K562 (cell line): ENCODE data around the gene CACNA1C. TPM values are rescaled to one million over a fixed set of nuclear protein-coding genes. Genes with fewer than 3 reads are reported as not detected.

Experiments used
- ATAC-seq: fragments of 200-7000 bp; cut with Tn5 transposase; 3 replicates; pipeline ENCODE4 v1.9.1; 2020; ENCODE audit warnings: moderate library complexity
- BruUV-seq: library from RNA; stranded (reverse); fragments of 400-500 nt; replicated peaks from 2 replicates; lab custom pipeline; 2021; lab: Mats Ljungman, UMichigan
- CTCF ChIA-PET: fragments of 300-600 bp; formaldehyde crosslinking; extraction: SDS; loops from one replicate; lab custom pipeline; 2021; ENCODE audit warnings: low intra/inter-chr PET ratio; lab: Yijun Ruan, JAX
- POLR2A ChIA-PET: fragments of 300-600, 350-650 bp; sonication (Branson Sonifier 250); formaldehyde crosslinking; extraction: SDS; loops from one replicate; lab custom pipeline; 2021; ENCODE audit warnings: antibody characterized with exemption, inconsistent platforms; lab: Yijun Ruan, JAX
- DNase-seq, 4 experiments: peaks; one replicate each; pipeline versions ENCODE4 v3.0.0 to v3.0.0-alpha.2; 2011 to 2018; ENCODE audit warnings: low spot score in 3 of 4, mixed read lengths in 3 of 4; ENCODE audit errors: extremely low read depth in 1 of 4
- FAIRE-seq: peaks from 2 replicates; lab custom pipeline; 2011; peaks lifted over from hg19 to GRCh38; lab: Jason Lieb, UNC
- H2AFZ ChIP-seq: 2 replicates; pipeline ENCODE4 v1.6.0; 2011; ENCODE audit warnings: low read depth, low read length, control low read depth, inconsistent platforms
- H3K27ac ChIP-seq: fragments of 200-600 bp; 3 replicates; pipeline ENCODE4 v1.8.0; 2011; ENCODE audit warnings: low read depth, mild to moderate bottlenecking, control low read depth, inconsistent platforms, low read length, moderate library complexity, mixed read lengths; ENCODE audit errors: extremely low read depth
- H3K27me3 ChIP-seq, 2 experiments: fragments of 300-600 bp in 1 of 2; 2 replicates in 1 of 2; 3 replicates in 1 of 2; pipeline versions ENCODE4 v1.6.0 to v1.8.0; 2011; ENCODE audit warnings: inconsistent platforms in 2 of 2, low read length in 2 of 2, mild to moderate bottlenecking in 1 of 2, mixed read lengths in 1 of 2, moderate library complexity in 1 of 2; ENCODE audit not compliant: control insufficient read depth in 2 of 2, insufficient read depth in 2 of 2
- H3K36me3 ChIP-seq: fragments of 300-600 bp; 3 replicates; pipeline ENCODE4 v1.8.0; 2011; ENCODE audit warnings: mild to moderate bottlenecking, low read length, inconsistent platforms; ENCODE audit not compliant: control insufficient read depth, insufficient read depth
- H3K4me1 ChIP-seq, 2 experiments: fragments of 200-600 bp in 1 of 2; replicated peaks in 1 of 2; 2 replicates in 1 of 2; 3 replicates in 1 of 2; pipeline versions ENCODE4 v1.5.1 to v1.8.0; 2011; ENCODE audit warnings: inconsistent platforms in 2 of 2, low read length in 2 of 2, mild to moderate bottlenecking in 1 of 2, mixed read lengths in 1 of 2, moderate library complexity in 1 of 2; ENCODE audit not compliant: control insufficient read depth in 2 of 2, insufficient read depth in 2 of 2
- H3K4me2 ChIP-seq: 2 replicates; pipeline ENCODE4 v1.6.1; 2011; ENCODE audit warnings: low read length, control low read depth, inconsistent platforms, mixed read lengths; ENCODE audit not compliant: insufficient read depth
- H3K4me3 ChIP-seq: fragments of 200-600 bp; sonication (generic), shearing (Covaris generic); 2 replicates; pipeline ENCODE4 v1.5.1; 2016; ENCODE audit warnings: control low read depth, inconsistent platforms
- H3K79me2 ChIP-seq: fragments of 200-600 bp; 3 replicates; pipeline ENCODE4 v1.8.0; 2011; ENCODE audit warnings: low read length, inconsistent platforms; ENCODE audit not compliant: control insufficient read depth, insufficient read depth
- H3K9ac ChIP-seq, 2 experiments: 2 replicates each; pipeline versions ENCODE4 v1.6.0 to v1.6.1; 2011; ENCODE audit warnings: low read depth in 2 of 2, low read length in 2 of 2, control low read depth in 1 of 2, inconsistent platforms in 1 of 2, mild to moderate bottlenecking in 1 of 2, mixed read lengths in 1 of 2; ENCODE audit not compliant: insufficient read depth in 1 of 2
- H3K9me1 ChIP-seq: one replicate; pipeline ENCODE4 v1.6.0; 2011; ENCODE audit warnings: inconsistent platforms, mild to moderate bottlenecking, low read length, moderate library complexity; ENCODE audit not compliant: control insufficient read depth, insufficient read depth
- H3K9me3 ChIP-seq: replicated peaks from 2 replicates; pipeline ENCODE4 v1.5.1; 2011; ENCODE audit warnings: low read depth, low read length, inconsistent platforms; ENCODE audit not compliant: control insufficient read depth, insufficient read depth
- H4K20me1 ChIP-seq: replicated peaks from 2 replicates; pipeline ENCODE4 v1.6.1; 2011; ENCODE audit warnings: low read length, inconsistent platforms, mixed read lengths; ENCODE audit not compliant: control insufficient read depth, insufficient read depth
- ARID1B ChIP-seq: fragments of 450-650 bp; IDR thresholded peaks from 2 replicates; pipeline ENCODE4 v1.6.1; 2016; ENCODE audit warnings: antibody characterized with exemption, mild to moderate bottlenecking, inconsistent platforms
- ASH1L ChIP-seq: fragments of 450-650 bp; IDR thresholded peaks from 2 replicates; pipeline ENCODE4 v1.6.1; 2018; ENCODE audit warnings: borderline replicate concordance, mild to moderate bottlenecking, low read depth; ENCODE audit not compliant: partially characterized antibody
- BACH1 ChIP-seq: fragments of 200-800 bp; sonication (Bioruptor generic); IDR thresholded peaks from 2 replicates; pipeline ENCODE4 v1.6.1; 2016; ENCODE audit warnings: missing genetic modification characterization, missing compliant biosample characterization
- CEBPB ChIP-seq: fragments of 450-650 bp; IDR thresholded peaks from 2 replicates; pipeline ENCODE4 v1.6.1; 2016; ENCODE audit warnings: missing genetic modification characterization, missing compliant biosample characterization
- MTF1 ChIP-seq: fragments of 250-450 bp; sonication (Bioruptor Pico); IDR thresholded peaks from 2 replicates; pipeline ENCODE4 v1.9.0; 2021; ENCODE audit warnings: moderate library complexity, mild to moderate bottlenecking, inconsistent platforms, borderline replicate concordance
- POLR2A ChIP-seq: fragments of 450-650 bp; conservative IDR thresholded peaks from 2 replicates; pipeline ENCODE4 v1.6.1; 2016
- RBFOX2 ChIP-seq: fragments of 200-400 bp; formaldehyde crosslinking; IDR thresholded peaks from 2 replicates; pipeline ENCODE4 v1.6.1; 2017; ENCODE audit warnings: low read depth, mild to moderate bottlenecking, low read length, moderate library complexity
- SOX6 ChIP-seq: fragments of 450-650 bp; IDR thresholded peaks from 2 replicates; pipeline ENCODE4 v1.6.1; 2014; ENCODE audit warnings: mild to moderate bottlenecking
- SRSF7 ChIP-seq: fragments of 200-400 bp; formaldehyde crosslinking; optimal IDR thresholded peaks from 2 replicates; pipeline ENCODE3; 2017; ENCODE audit warnings: mild to moderate bottlenecking, low read depth, low read length
- ZKSCAN1 ChIP-seq: fragments of 150-350 bp; IDR thresholded peaks from 2 replicates; pipeline ENCODE4 v1.6.1; 2016; ENCODE audit warnings: low read depth, low read length
- ZNF668 ChIP-seq: fragments of 250-450 bp; sonication (Bioruptor Pico); IDR thresholded peaks from 2 replicates; pipeline ENCODE4 v1.8.0; 2022; ENCODE audit warnings: mild to moderate bottlenecking, inconsistent platforms
- ZNF695 ChIP-seq: fragments of 450-650 bp; formaldehyde crosslinking; IDR thresholded peaks from 2 replicates; pipeline ENCODE4 v1.4.0; 2020; ENCODE audit warnings: mild to moderate bottlenecking, moderate library complexity
- ZNF766 ChIP-seq: fragments of 200-800 bp; sonication (Bioruptor generic); conservative IDR thresholded peaks from 2 replicates; pipeline ENCODE4 v1.6.1; 2016; ENCODE audit warnings: missing genetic modification characterization, missing compliant biosample characterization
- WGBS: fragments of 100-300 bp; shearing (Covaris generic); methylation state at CpG from one replicate; pipeline ENCODE4 v1.1.6; 2016; ENCODE audit warnings: low coverage, mixed read lengths; ENCODE audit not compliant: insufficient coverage; ENCODE audit errors: missing lambda C conversion rate; 5-methylcytosine and 5-hydroxymethylcytosine counted together
- in situ Hi-C: fragments of 300-500 bp; cut with MboI; formaldehyde crosslinking; loops from 4 replicates; pipeline ENCODE4 v1.15.0; 2018; ENCODE audit warnings: inconsistent platforms, mixed read lengths
- intact Hi-C: fragments of 100-400 bp; cut with micrococcal nuclease; formaldehyde crosslinking; loops from 2 replicates; pipeline ENCODE4 v1.14.2; 2022
- polyA plus RNA-seq, 8 experiments: library from polyadenylated mRNA; depleted of rRNA in 4 of 8; stranded (reverse) in 5 of 8; unstranded in 3 of 8; fragments of >200 nt; fragmentation: Nextera tagmentation in 2 of 8; fragmentation: Illumina TruSeq in 1 of 8; extraction: Ambion mirVana in 2 of 8; extraction: Trizol in 1 of 8; gene quantifications; 2 replicates each; pipeline versions ENCODE4 v1.2.1 to v1.2.3, GENCODE V29; 2011 to 2014; ENCODE audit warnings: inconsistent platforms in 1 of 8, missing spikeins in 1 of 8
- total RNA-seq, 7 experiments: library from RNA; depleted of rRNA in 6 of 7; stranded (reverse); fragments of >200 nt in 6 of 7; fragmentation: Illumina TruSeq in 2 of 7; extraction: Trizol in 2 of 7; gene quantifications; 2 replicates each; pipeline versions ENCODE4 v1.2.1 to v1.2.3, GENCODE V29; 2011 to 2021; ENCODE audit warnings: low replicate concordance in 1 of 7
- TF ChIP-seq, protein P1 (sequence below): IDR thresholded peaks from 2 replicates; pipeline ENCODE4 v1.6.1; 2016; ENCODE audit warnings: missing genetic modification characterization, missing compliant biosample characterization
- TF ChIP-seq, protein P2 (sequence below): sonication (generic); formaldehyde crosslinking; IDR thresholded peaks from 2 replicates; pipeline ENCODE4 v1.8.0; 2022; ENCODE audit warnings: mild to moderate bottlenecking, missing genetic modification reagents
- TF ChIP-seq, protein P3 (sequence below), 2 experiments: fragments of 450-650 bp; conservative IDR thresholded peaks; 2 replicates each; pipeline ENCODE4 v1.6.1; 2017; ENCODE audit warnings: mild to moderate bottlenecking in 2 of 2, moderate library complexity in 2 of 2

CACNA1C gene
- total and polyA plus RNA-seq, 9 of the 15 experiments (the other 6 are each of a cell fraction or from before 2014, with no cell fraction given) = not detected

DNA sequence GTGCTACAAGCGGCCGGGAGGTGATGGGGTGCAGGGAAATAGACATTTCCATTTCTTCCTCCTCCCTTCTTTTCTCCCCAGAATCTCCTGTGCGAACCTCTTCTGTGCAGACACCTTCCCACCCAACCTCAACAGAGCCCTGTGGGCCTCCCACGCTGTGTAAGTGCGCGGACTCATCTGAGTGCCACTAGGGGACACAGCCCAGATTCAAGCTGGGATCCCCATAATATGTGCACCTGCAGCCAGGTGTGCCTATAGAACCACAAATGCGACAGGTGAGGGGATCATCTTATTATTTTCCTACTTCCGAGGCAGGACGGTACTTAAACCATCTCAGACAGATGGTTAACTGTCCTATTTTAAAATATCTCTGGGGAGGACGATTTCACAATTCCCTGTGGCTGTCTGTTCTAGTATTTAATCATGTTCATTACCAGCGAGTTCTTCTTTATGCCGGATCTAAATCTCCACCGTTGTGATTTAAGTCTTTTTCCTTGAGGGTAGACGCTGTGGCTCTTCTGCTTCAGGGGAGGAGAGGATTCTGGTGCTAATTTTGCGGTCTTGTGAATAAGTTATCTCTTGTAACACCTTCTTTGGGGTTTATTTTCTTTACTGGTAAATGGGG is 17.2 kb upstream of the CACNA1C start:
- in situ Hi-C loops = no loop called here
- Histone ChIP-seq H3K9ac (no peak overlapping the region; a peak in 1 of 4 replicates), H3K9me3 (no peaks in the 10 kb centered on the region), H3K4me2 (peak overlapping the region; percentile 74), H2AFZ (peak overlapping the region; percentile 92), H3K27ac (no peak overlapping the region), H3K27me3 (peaks cover 11 to 41% of the 10 kb centered on the region in 2 experiments), H3K79me2 (no peaks in the 10 kb centered on the region), H3K9me1 (no peaks in the 10 kb centered on the region), H3K4me1 (peaks cover 0 to 7% of the 10 kb centered on the region in 2 experiments; a peak in 3 of 5 replicates)
- FAIRE-seq = no peak
- 5% methylated on average over 11 of the region's 15 CpGs for WGBS
- ChIA-PET CTCF (interaction anchor here (0.7 to 1.5 kb wide), 2 partner anchors 239 to 255 kb away, joined by 3 to 6 read pairs; no protein-coding TSS in a partner anchor), POLR2A (interaction anchor here (0.6 to 1.5 kb wide), 2 partner anchors 12 kb away, joined by 3 read pairs; no protein-coding TSS in a partner anchor)
- BruUV-seq = no TSS peak
- DNase-seq = no peak
- TF ChIP-seq POLR2A (no peak), BACH1 (tag) (no peak), ZNF668 (no peak), ZKSCAN1 (no peak), RBFOX2 (no peak), ZNF766 (no peak), MTF1 (no peak), ASH1L (no peak), CEBPB (tag) (no peak), ARID1B (no peak), SRSF7 (no peak), SOX6 (no peak), ZNF695 (no peak)
- TF ChIP-seq, protein P1, sequence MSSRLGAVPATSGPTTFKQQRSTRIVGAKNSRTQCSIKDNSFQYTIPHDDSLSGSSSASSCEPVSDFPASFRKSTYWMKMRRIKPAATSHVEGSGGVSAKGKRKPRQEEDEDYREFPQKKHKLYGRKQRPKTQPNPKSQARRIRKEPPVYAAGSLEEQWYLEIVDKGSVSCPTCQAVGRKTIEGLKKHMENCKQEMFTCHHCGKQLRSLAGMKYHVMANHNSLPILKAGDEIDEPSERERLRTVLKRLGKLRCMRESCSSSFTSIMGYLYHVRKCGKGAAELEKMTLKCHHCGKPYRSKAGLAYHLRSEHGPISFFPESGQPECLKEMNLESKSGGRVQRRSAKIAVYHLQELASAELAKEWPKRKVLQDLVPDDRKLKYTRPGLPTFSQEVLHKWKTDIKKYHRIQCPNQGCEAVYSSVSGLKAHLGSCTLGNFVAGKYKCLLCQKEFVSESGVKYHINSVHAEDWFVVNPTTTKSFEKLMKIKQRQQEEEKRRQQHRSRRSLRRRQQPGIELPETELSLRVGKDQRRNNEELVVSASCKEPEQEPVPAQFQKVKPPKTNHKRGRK (tag) = no peak
- TF ChIP-seq, protein P2, sequence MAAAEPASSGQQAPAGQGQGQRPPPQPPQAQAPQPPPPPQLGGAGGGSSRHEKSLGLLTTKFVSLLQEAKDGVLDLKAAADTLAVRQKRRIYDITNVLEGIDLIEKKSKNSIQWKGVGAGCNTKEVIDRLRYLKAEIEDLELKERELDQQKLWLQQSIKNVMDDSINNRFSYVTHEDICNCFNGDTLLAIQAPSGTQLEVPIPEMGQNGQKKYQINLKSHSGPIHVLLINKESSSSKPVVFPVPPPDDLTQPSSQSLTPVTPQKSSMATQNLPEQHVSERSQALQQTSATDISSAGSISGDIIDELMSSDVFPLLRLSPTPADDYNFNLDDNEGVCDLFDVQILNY = no peak
- TF ChIP-seq, protein P3, sequence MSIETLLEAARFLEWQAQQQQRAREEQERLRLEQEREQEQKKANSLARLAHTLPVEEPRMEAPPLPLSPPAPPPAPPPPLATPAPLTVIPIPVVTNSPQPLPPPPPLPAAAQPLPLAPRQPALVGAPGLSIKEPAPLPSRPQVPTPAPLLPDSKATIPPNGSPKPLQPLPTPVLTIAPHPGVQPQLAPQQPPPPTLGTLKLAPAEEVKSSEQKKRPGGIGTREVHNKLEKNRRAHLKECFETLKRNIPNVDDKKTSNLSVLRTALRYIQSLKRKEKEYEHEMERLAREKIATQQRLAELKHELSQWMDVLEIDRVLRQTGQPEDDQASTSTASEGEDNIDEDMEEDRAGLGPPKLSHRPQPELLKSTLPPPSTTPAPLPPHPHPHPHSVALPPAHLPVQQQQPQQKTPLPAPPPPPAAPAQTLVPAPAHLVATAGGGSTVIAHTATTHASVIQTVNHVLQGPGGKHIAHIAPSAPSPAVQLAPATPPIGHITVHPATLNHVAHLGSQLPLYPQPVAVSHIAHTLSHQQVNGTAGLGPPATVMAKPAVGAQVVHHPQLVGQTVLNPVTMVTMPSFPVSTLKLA (conservative IDR thresholded peaks at IDR 0.05) = no peak
- TF ChIP-seq, all 486 proteins: peak for 0
- Histone ChIP-seq H4K20me1 (no peaks in the 10 kb centered on the region; the same call in 1 of the 2 replicates), H3K36me3 (no peaks in the 10 kb centered on the region), H3K4me3 (no peak overlapping the region; the same call in 1 of the 2 replicates)
- intact Hi-C loops = loop anchor here (10.0 kb wide), 1 partner anchor 241 kb away; no protein-coding TSS in a partner anchor
- ATAC-seq = no peak
